Activated CD4-positive, alpha-beta T cell treated with anti-CD3 and anti-CD28 coated beads for 36 hours (primary cell): ENCODE data around the gene RUNX3. TPM values are rescaled to one million over a fixed set of nuclear protein-coding genes. Genes with fewer than 3 reads are reported as not detected.

Experiments
- ATAC-seq: fragments of 200-7000 bp; cut with Tn5 transposase; one replicate; pipeline ENCODE4 v1.10.0; 2021; ENCODE audit warnings: mild to moderate bottlenecking, moderate library complexity
- CTCF ChIA-PET: fragments of 350-600 bp; sonication (Branson Sonifier 250); formaldehyde crosslinking; loops from one replicate; lab custom pipeline; 2021; ENCODE audit warnings: antibody characterized with exemption; lab: Charles Lee
- POLR2A ChIA-PET: fragments of 350-600 bp; sonication (Branson Sonifier 250); formaldehyde crosslinking; loops from one replicate; lab custom pipeline; 2021; ENCODE audit warnings: antibody characterized with exemption, inconsistent platforms; lab: Charles Lee
- DNase-seq: peaks from one replicate; pipeline ENCODE4 v3.0.0-alpha.2; 2020
- H3K27ac Mint-ChIP-seq: one replicate; pipeline ENCODE4 v1.8.0; 2021; ENCODE audit warnings: mixed read lengths
- H3K27me3 Mint-ChIP-seq: one replicate; pipeline ENCODE4 v1.8.0; 2021; ENCODE audit warnings: mixed read lengths
- H3K36me3 Mint-ChIP-seq: one replicate; pipeline ENCODE4 v1.8.0; 2021; ENCODE audit warnings: low read depth, mixed read lengths
- H3K4me1 Mint-ChIP-seq: one replicate; pipeline ENCODE4 v1.8.0; 2021; ENCODE audit warnings: mixed read lengths
- H3K4me3 Mint-ChIP-seq: one replicate; pipeline ENCODE4 v1.8.0; 2021; ENCODE audit warnings: mild to moderate bottlenecking, moderate library complexity, mixed read lengths
- H3K9me3 Mint-ChIP-seq: one replicate; pipeline ENCODE4 v1.8.0; 2021; ENCODE audit warnings: low read depth, mixed read lengths
- intact Hi-C, 2 experiments: fragments of 100-400 bp; cut with DNase I in 1 of 2; cut with micrococcal nuclease in 1 of 2; formaldehyde crosslinking; loops; one replicate each; pipeline versions ENCODE4 v1.14.2 to v1.15.1; 2022 to 2024; cut with DNase I, micrococcal nuclease
- total RNA-seq, 2 experiments: library from RNA; stranded (reverse); gene quantifications; one replicate each; pipeline ENCODE4 v1.2.3, GENCODE V29; 2021

Gene RUNX3
- total RNA-seq, 2 experiments from 2014 or later, result 156 to 167 TPM

GRCh38 chr1:24866211-24867083 lies 63.6 kb downstream of the RUNX3 start:
- Mint-ChIP-seq H3K9me3 (no peaks in the 10 kb centered on the region), H3K27me3 (peaks cover 13% of the 10 kb centered on the region), H3K4me3 (no peak overlapping the region), H3K36me3 (no peaks in the 10 kb centered on the region), H3K4me1 (peaks cover 10% of the 10 kb centered on the region), H3K27ac (no peak overlapping the region)
- DNase-seq (no peak), ATAC-seq (no peak)
- CTCF ChIA-PET, result interaction anchor here (0.6 kb wide), 1 partner anchor 332 kb away, joined by 3 read pairs; no protein-coding TSS in a partner anchor
- intact Hi-C loops, result no loop called here
- POLR2A ChIA-PET, result no interaction called here

GRCh38 chr1:24865587-24865986 lies 64.5 kb downstream of the RUNX3 start:
- ATAC-seq (no peak), DNase-seq (no peak)
- intact Hi-C loops, result no loop called here
- no peak overlapping the region for H3K27ac Mint-ChIP-seq
- ChIA-PET CTCF (no interaction called here), POLR2A (no interaction called here)
- H3K4me3 Mint-ChIP-seq, result no peak overlapping the region
- peaks cover 10% of the 10 kb centered on the region for H3K27me3 Mint-ChIP-seq
- H3K4me1 Mint-ChIP-seq, result peaks cover 2% of the 10 kb centered on the region
- no peaks in the 10 kb centered on the region for H3K36me3 Mint-ChIP-seq
- H3K9me3 Mint-ChIP-seq, result no peaks in the 10 kb centered on the region

- DNase-seq, result no peak
- ChIA-PET CTCF (interaction anchor here (0.6 to 0.8 kb wide), 2 partner anchors 22 to 332 kb away, joined by 3 to 4 read pairs; no protein-coding TSS in a partner anchor), POLR2A (no interaction called here)
- H3K36me3 Mint-ChIP-seq, result no peaks in the 10 kb centered on the region
- intact Hi-C loops, result no loop called here
- no peak overlapping the region for H3K27ac Mint-ChIP-seq
- no peaks in the 10 kb centered on the region for H3K9me3 Mint-ChIP-seq
- no peak for ATAC-seq
- no peaks in the 10 kb centered on the region for H3K4me1 Mint-ChIP-seq
- no peak overlapping the region for H3K4me3 Mint-ChIP-seq
- H3K27me3 Mint-ChIP-seq, result peaks cover 10% of the 10 kb centered on the region
Measured at GRCh38 chr1:24865168-24865567, 64.9 kb downstream of the RUNX3 start.

GRCh38 chr1:24864370-24864777 lies 65.7 kb downstream of the RUNX3 start:
- CTCF ChIA-PET, result interaction anchor here (0.8 to 1.1 kb wide), 2 partner anchors 333 to 342 kb away, joined by 4 to 5 read pairs; no protein-coding TSS in a partner anchor
- intact Hi-C loops, result no loop called here
- POLR2A ChIA-PET, result no interaction called here
- no peaks in the 10 kb centered on the region for H3K4me1 Mint-ChIP-seq
- no peaks in the 10 kb centered on the region for H3K36me3 Mint-ChIP-seq
- no peak overlapping the region for H3K27ac Mint-ChIP-seq
- H3K9me3 Mint-ChIP-seq, result no peaks in the 10 kb centered on the region
- DNase-seq (no peak), ATAC-seq (no peak)
- H3K4me3 Mint-ChIP-seq, result no peak overlapping the region
- H3K27me3 Mint-ChIP-seq, result peaks cover 10% of the 10 kb centered on the region

GRCh38 chr1:24862775-24863483 lies 67.1 kb downstream of the RUNX3 start:
- Mint-ChIP-seq H3K27me3 (peaks cover 8% of the 10 kb centered on the region), H3K4me3 (no peak overlapping the region), H3K9me3 (no peaks in the 10 kb centered on the region), H3K36me3 (no peaks in the 10 kb centered on the region), H3K27ac (no peak overlapping the region), H3K4me1 (no peaks in the 10 kb centered on the region)
- DNase-seq (no peak), ATAC-seq (no peak)
- POLR2A ChIA-PET, result no interaction called here
- intact Hi-C loops, result no loop called here
- CTCF ChIA-PET, result interaction anchor here (1.1 kb wide), 1 partner anchor 343 kb away, joined by 5 read pairs; no protein-coding TSS in a partner anchor

- Mint-ChIP-seq H3K9me3 (no peaks in the 10 kb centered on the region), H3K27me3 (peaks cover 3% of the 10 kb centered on the region), H3K27ac (no peak overlapping the region), H3K36me3 (no peaks in the 10 kb centered on the region), H3K4me1 (no peaks in the 10 kb centered on the region), H3K4me3 (no peak overlapping the region)
- POLR2A ChIA-PET, result interaction anchor here (0.6 kb wide), 1 partner anchor 351 kb away, joined by 3 read pairs; no protein-coding TSS in a partner anchor
- ATAC-seq (no peak), DNase-seq (no peak)
- CTCF ChIA-PET, result interaction anchor here (0.6 kb wide), 1 partner anchor 396 kb away, joined by 4 read pairs; no protein-coding TSS in a partner anchor
- intact Hi-C loops, result no loop called here
Measured at GRCh38 chr1:24861821-24862727, 68.0 kb downstream of the RUNX3 start.

GRCh38 chr1:24860841-24861240 lies 69.2 kb downstream of the RUNX3 start:
- H3K4me1 Mint-ChIP-seq, result no peaks in the 10 kb centered on the region
- POLR2A ChIA-PET, result no interaction called here
- ATAC-seq, result no peak
- no peak overlapping the region for H3K27ac Mint-ChIP-seq
- CTCF ChIA-PET, result interaction anchor here (0.6 to 0.7 kb wide), 2 partner anchors 11 to 397 kb away, joined by 3 to 4 read pairs; no protein-coding TSS in a partner anchor
- no peaks in the 10 kb centered on the region for H3K36me3 Mint-ChIP-seq
- H3K4me3 Mint-ChIP-seq, result no peak overlapping the region
- no peaks in the 10 kb centered on the region for H3K9me3 Mint-ChIP-seq
- peaks cover 1% of the 10 kb centered on the region for H3K27me3 Mint-ChIP-seq
- intact Hi-C loops, result no loop called here
- DNase-seq, result no peak

GRCh38 chr1:24859063-24860010 lies 70.7 kb downstream of the RUNX3 start:
- Mint-ChIP-seq H3K4me3 (no peak overlapping the region), H3K27ac (no peak overlapping the region), H3K9me3 (no peaks in the 10 kb centered on the region), H3K27me3 (peaks cover 1% of the 10 kb centered on the region), H3K36me3 (no peaks in the 10 kb centered on the region), H3K4me1 (no peaks in the 10 kb centered on the region)
- ATAC-seq (no peak), DNase-seq (no peak)
- POLR2A ChIA-PET, result interaction anchor here (0.6 kb wide), 1 partner anchor 88 kb away, joined by 5 read pairs; no protein-coding TSS in a partner anchor
- intact Hi-C loops, result no loop called here
- CTCF ChIA-PET, result interaction anchor here (0.7 to 1.2 kb wide), 2 partner anchors 24 to 1185 kb away, joined by 3 to 4 read pairs; no protein-coding TSS in a partner anchor

- CTCF ChIA-PET, result interaction anchor here (0.8 kb wide), 1 partner anchor 347 kb away, joined by 3 read pairs; no protein-coding TSS in a partner anchor
- intact Hi-C loops, result no loop called here
- ATAC-seq (no peak), DNase-seq (no peak)
- Mint-ChIP-seq H3K4me1 (no peaks in the 10 kb centered on the region), H3K27me3 (no peaks in the 10 kb centered on the region), H3K36me3 (no peaks in the 10 kb centered on the region), H3K27ac (no peak overlapping the region), H3K4me3 (no peak overlapping the region), H3K9me3 (no peaks in the 10 kb centered on the region)
- POLR2A ChIA-PET, result no interaction called here
Measured at GRCh38 chr1:24858277-24858676, 71.8 kb downstream of the RUNX3 start.
